ENCODE measurements around the gene NDST1.

GRCh38 chr5:150585781-150586341 lies 77.9 kb downstream of the NDST1 start:
- TF ChIP-seq SP1 (IDR thresholded peaks at IDR 0.05) (no peak), ARNT (IDR thresholded peaks at IDR 0.05) (no peak)

Data from HEK293T (cell line).